Caco-2 (cell line): Measurements from ENCODE around the gene CARD14. TPM values are rescaled to one million over a fixed set of nuclear protein-coding genes. Genes with fewer than 3 reads are reported as not detected.
"Not testable (repeated sequence)": the region's sequence is repeated elsewhere in the genome, so short reads cannot be mapped to it uniquely, and the experiment has no call there.

Experiments
- BruUV-seq: library from RNA; stranded (reverse); fragments of 400-500 nt; replicated peaks from 2 replicates; lab custom pipeline; 2021; lab: Mats Ljungman, UMichigan
- CTCF ChIA-PET: fragments of 300-600 bp; sonication (Branson Sonifier 250); formaldehyde crosslinking; loops from one replicate; lab custom pipeline; 2022; ENCODE audit warnings: antibody characterized with exemption; lab: Charles Lee
- POLR2A ChIA-PET: fragments of 300-600 bp; sonication (Branson Sonifier 250); formaldehyde crosslinking; loops from one replicate; lab custom pipeline; 2022; ENCODE audit warnings: antibody characterized with exemption; lab: Charles Lee
- DNase-seq, 2 experiments: peaks; one replicate each; pipeline versions ENCODE4 v3.0.0 to v3.0.0-alpha.2; 2020 to 2022
- H3K27me3 ChIP-seq: replicated peaks from 2 replicates; pipeline ENCODE4 v1.6.0; 2011; ENCODE audit warnings: low read length; ENCODE audit not compliant: control insufficient read depth, insufficient read depth
- H3K36me3 ChIP-seq: 2 replicates; pipeline ENCODE4 v1.5.1; 2011; ENCODE audit warnings: low read length; ENCODE audit not compliant: control insufficient read depth, insufficient read depth
- H3K4me1 ChIP-seq: fragments of 250-450 bp; sonication (Bioruptor Pico); 2 replicates; pipeline ENCODE4 v1.5.1; 2020; ENCODE audit warnings: mild to moderate bottlenecking
- H3K4me3 ChIP-seq: 2 replicates; pipeline ENCODE4 v1.5.1; 2011; ENCODE audit warnings: low read depth, mild to moderate bottlenecking, control low read depth, low read length
- H3K9me3 ChIP-seq: fragments of 250-450 bp; sonication (Bioruptor Pico); 2 replicates; pipeline ENCODE4 v1.5.1; 2020; ENCODE audit warnings: mild to moderate bottlenecking, moderate library complexity
- H3K27ac Mint-ChIP-seq: one replicate; pipeline ENCODE4 v1.8.0; 2022; ENCODE audit warnings: mixed read lengths; ENCODE audit not compliant: unreplicated experiment
- H3K27me3 Mint-ChIP-seq: one replicate; pipeline ENCODE4 v1.8.0; 2022; ENCODE audit warnings: mixed read lengths; ENCODE audit not compliant: insufficient read depth, unreplicated experiment
- H3K36me3 Mint-ChIP-seq: one replicate; pipeline ENCODE4 v1.8.0; 2022; ENCODE audit warnings: mild to moderate bottlenecking, mixed read lengths; ENCODE audit not compliant: insufficient read depth, unreplicated experiment
- H3K4me1 Mint-ChIP-seq: one replicate; pipeline ENCODE4 v1.8.0; 2022; ENCODE audit warnings: low read depth, mixed read lengths; ENCODE audit not compliant: unreplicated experiment
- H3K4me3 Mint-ChIP-seq: one replicate; pipeline ENCODE4 v1.8.0; 2022; ENCODE audit warnings: mild to moderate bottlenecking, moderate library complexity, mixed read lengths; ENCODE audit not compliant: unreplicated experiment
- H3K9me3 Mint-ChIP-seq: one replicate; pipeline ENCODE4 v1.8.0; 2022; ENCODE audit warnings: mixed read lengths; ENCODE audit not compliant: unreplicated experiment
- CTCF ChIP-seq, 2 experiments: fragments of 200-600 bp in 1 of 2; IDR thresholded peaks; 1 replicate in 1 of 2; 2 replicates in 1 of 2; pipeline versions ENCODE4 v1.5.1 to v1.8.0; 2011 to 2022; ENCODE audit warnings: antibody characterized with exemption in 1 of 2, control low read depth in 1 of 2, inconsistent platforms in 1 of 2, low read depth in 1 of 2, low read length in 1 of 2, mild to moderate bottlenecking in 1 of 2, moderate library complexity in 1 of 2; ENCODE audit not compliant: insufficient read depth in 1 of 2, severe bottlenecking in 1 of 2, unreplicated experiment in 1 of 2
- intact Hi-C: fragments of 100-400 bp; cut with micrococcal nuclease; formaldehyde crosslinking; loops from one replicate; pipeline ENCODE4 v1.10.0; 2022; ENCODE audit not compliant: unreplicated experiment
- total RNA-seq: library from RNA; stranded (reverse); gene quantifications from 2 replicates; pipeline ENCODE4 v1.2.3, GENCODE V29; 2022

The CARD14 gene
- total RNA-seq, 1 experiment from 2014 or later, result 1.3 TPM

GRCh38 chr17:80195671-80196529, 26.1 kb downstream of the CARD14 start:
- ChIA-PET POLR2A (no interaction called here), CTCF (interaction anchor here (0.5 to 1.0 kb wide), 5 partner anchors 13 to 97 kb away, joined by 3 read pairs; no protein-coding TSS in a partner anchor)
- intact Hi-C loops, result loop anchor here (5.0 kb wide), 1 partner anchor 166 kb away; no protein-coding TSS in a partner anchor
- H3K9me3 Mint-ChIP-seq, result no peaks in the 10 kb centered on the region
- Histone ChIP-seq H3K9me3 (no peaks in the 10 kb centered on the region), H3K27me3 (no peaks in the 10 kb centered on the region), H3K36me3 (no peaks in the 10 kb centered on the region), H3K4me1 (no peaks in the 10 kb centered on the region), H3K4me3 (no peak overlapping the region)
- peak; percentile 77 to 98 for TF ChIP-seq CTCF (IDR thresholded peaks at IDR 0.05; ENCODE audit: insufficient read depth in 1 of 2, low read depth in 1 of 2, low read length in 1 of 2, severe bottlenecking in 1 of 2, unreplicated experiment in 1 of 2)
- no peak overlapping the region for H3K27ac Mint-ChIP-seq
- H3K4me3 Mint-ChIP-seq, result no peak overlapping the region
- H3K36me3 Mint-ChIP-seq, result peaks cover 6% of the 10 kb centered on the region
- H3K27me3 Mint-ChIP-seq, result no peaks in the 10 kb centered on the region
- peak in 1 of 2 experiments; percentile 52 for DNase-seq
- BruUV-seq, result no TSS peak
- H3K4me1 Mint-ChIP-seq, result no peaks in the 10 kb centered on the region

GRCh38 chr17:80196652-80197051, 26.8 kb downstream of the CARD14 start:
- Mint-ChIP-seq H3K4me1 (no peaks in the 10 kb centered on the region), H3K9me3 (no peaks in the 10 kb centered on the region), H3K36me3 (peaks cover 6% of the 10 kb centered on the region), H3K27me3 (no peaks in the 10 kb centered on the region), H3K4me3 (no peak overlapping the region), H3K27ac (no peak overlapping the region)
- no peak for DNase-seq
- Histone ChIP-seq H3K4me1 (no peaks in the 10 kb centered on the region), H3K9me3 (no peaks in the 10 kb centered on the region), H3K4me3 (no peak overlapping the region), H3K36me3 (no peaks in the 10 kb centered on the region), H3K27me3 (no peaks in the 10 kb centered on the region)
- ChIA-PET POLR2A (no interaction called here), CTCF (interaction anchor here (0.9 to 1.0 kb wide), 2 partner anchors 72 to 96 kb away, joined by 3 read pairs; no protein-coding TSS in a partner anchor)
- no peak for TF ChIP-seq CTCF (IDR thresholded peaks at IDR 0.05; ENCODE audit: insufficient read depth in 1 of 2, low read depth in 1 of 2, low read length in 1 of 2, severe bottlenecking in 1 of 2, unreplicated experiment in 1 of 2)
- BruUV-seq, result no TSS peak
- intact Hi-C loops, result loop anchor here (5.0 kb wide), 1 partner anchor 166 kb away; no protein-coding TSS in a partner anchor

GRCh38 chr17:80198144-80198661, 28.4 kb downstream of the CARD14 start:
- H3K27ac Mint-ChIP-seq, result no peak overlapping the region
- Histone ChIP-seq H3K36me3 (no peaks in the 10 kb centered on the region), H3K4me3 (no peak overlapping the region), H3K27me3 (no peaks in the 10 kb centered on the region), H3K9me3 (no peaks in the 10 kb centered on the region), H3K4me1 (no peaks in the 10 kb centered on the region)
- H3K36me3 Mint-ChIP-seq, result peaks cover 6% of the 10 kb centered on the region
- POLR2A ChIA-PET, result no interaction called here
- intact Hi-C loops, result loop anchor here (5.0 kb wide), 1 partner anchor 164 kb away; no protein-coding TSS in a partner anchor
- H3K4me3 Mint-ChIP-seq, result no peak overlapping the region
- no peaks in the 10 kb centered on the region for H3K4me1 Mint-ChIP-seq
- no TSS peak for BruUV-seq
- TF ChIP-seq CTCF (IDR thresholded peaks at IDR 0.05; ENCODE audit: insufficient read depth in 1 of 2, low read depth in 1 of 2, low read length in 1 of 2, severe bottlenecking in 1 of 2, unreplicated experiment in 1 of 2), result no peak
- H3K9me3 Mint-ChIP-seq, result no peaks in the 10 kb centered on the region
- CTCF ChIA-PET, result no interaction called here
- H3K27me3 Mint-ChIP-seq, result no peaks in the 10 kb centered on the region
- DNase-seq, result no peak

GRCh38 chr17:80199295-80199694, 29.5 kb downstream of the CARD14 start:
- intact Hi-C loops, result loop anchor here (5.0 kb wide), 1 partner anchor 163 kb away; no protein-coding TSS in a partner anchor
- ChIA-PET CTCF (interaction anchor here (0.7 kb wide), 2 partner anchors 11 to 15 kb away, joined by 4 read pairs; no protein-coding TSS in a partner anchor), POLR2A (interaction anchor here (0.6 kb wide), 1 partner anchor 15 kb away, joined by 8 read pairs; no protein-coding TSS in a partner anchor)

More at GRCh38 chr17:80199295-80199694, 29.5 kb downstream of the CARD14 start:
- BruUV-seq, H3K27me3 Mint-ChIP-seq, H3K27ac Mint-ChIP-seq, H3K36me3 ChIP-seq, H3K9me3 Mint-ChIP-seq, H3K27me3 ChIP-seq, H3K9me3 ChIP-seq, H3K4me3 ChIP-seq, H3K4me1 ChIP-seq, DNase-seq, H3K4me3 Mint-ChIP-seq, H3K4me1 Mint-ChIP-seq: not testable (repeated sequence)
- peaks cover 12% of the 10 kb centered on the region for H3K36me3 Mint-ChIP-seq
